HL-60 (cell line): ENCODE measurements around the gene MAPK8IP2.
"Not testable (repeated sequence)": the region's sequence is repeated elsewhere in the genome, so short reads cannot be mapped to it uniquely, and the experiment has no call there.

Experiments used
- DNase-seq, 2 experiments: peaks; one replicate each; pipeline ENCODE4 v3.0.0-alpha.2; 2010 to 2020; ENCODE audit warnings: low read depth in 1 of 2, low spot score in 1 of 2
- H3K27ac ChIP-seq: fragments of 250-450 bp; sonication (Bioruptor Pico); replicated peaks from 2 replicates; pipeline ENCODE4 v1.5.1; 2020; ENCODE audit warnings: mild to moderate bottlenecking, moderate library complexity
- H3K27me3 ChIP-seq: fragments of 250-450 bp; sonication (Bioruptor Pico); 2 replicates; pipeline ENCODE4 v1.5.1; 2021; ENCODE audit warnings: mild to moderate bottlenecking, moderate library complexity; ENCODE audit not compliant: insufficient read depth, poor library complexity, severe bottlenecking
- H3K4me3 ChIP-seq: replicated peaks from 2 replicates; pipeline ENCODE4 v1.5.1; 2011; ENCODE audit warnings: mild to moderate bottlenecking, control low read depth, low read length; ENCODE audit not compliant: insufficient read depth
- GABPA ChIP-seq: IDR thresholded peaks from 2 replicates; pipeline ENCODE4 v1.6.1; 2012; ENCODE audit warnings: low read depth
- POLR2AphosphoS5 ChIP-seq: IDR thresholded peaks from 2 replicates; pipeline ENCODE4 v1.6.1; 2012; ENCODE audit warnings: low read depth
- SPI1 ChIP-seq: IDR thresholded peaks from 2 replicates; pipeline ENCODE4 v1.6.1; 2012; ENCODE audit warnings: low read depth, mild to moderate bottlenecking, borderline replicate concordance
- TF ChIP-seq, protein P1 (sequence below): IDR thresholded peaks from 2 replicates; pipeline ENCODE4 v1.6.1; 2012; ENCODE audit warnings: low read depth; ENCODE audit not compliant: insufficient replicate concordance
- TF ChIP-seq, protein P2 (sequence below): IDR thresholded peaks from one replicate; pipeline ENCODE4 v1.5.1; 2011; ENCODE audit warnings: low read length, control low read depth, inconsistent platforms; ENCODE audit not compliant: insufficient read depth

Gene MAPK8IP2

GRCh38 chr22:50656122-50657070 is 55.8 kb downstream of the MAPK8IP2 start:
- no peak for DNase-seq
- TF ChIP-seq SPI1, result no peak
- no peak for TF ChIP-seq GABPA
- TF ChIP-seq, protein P1, sequence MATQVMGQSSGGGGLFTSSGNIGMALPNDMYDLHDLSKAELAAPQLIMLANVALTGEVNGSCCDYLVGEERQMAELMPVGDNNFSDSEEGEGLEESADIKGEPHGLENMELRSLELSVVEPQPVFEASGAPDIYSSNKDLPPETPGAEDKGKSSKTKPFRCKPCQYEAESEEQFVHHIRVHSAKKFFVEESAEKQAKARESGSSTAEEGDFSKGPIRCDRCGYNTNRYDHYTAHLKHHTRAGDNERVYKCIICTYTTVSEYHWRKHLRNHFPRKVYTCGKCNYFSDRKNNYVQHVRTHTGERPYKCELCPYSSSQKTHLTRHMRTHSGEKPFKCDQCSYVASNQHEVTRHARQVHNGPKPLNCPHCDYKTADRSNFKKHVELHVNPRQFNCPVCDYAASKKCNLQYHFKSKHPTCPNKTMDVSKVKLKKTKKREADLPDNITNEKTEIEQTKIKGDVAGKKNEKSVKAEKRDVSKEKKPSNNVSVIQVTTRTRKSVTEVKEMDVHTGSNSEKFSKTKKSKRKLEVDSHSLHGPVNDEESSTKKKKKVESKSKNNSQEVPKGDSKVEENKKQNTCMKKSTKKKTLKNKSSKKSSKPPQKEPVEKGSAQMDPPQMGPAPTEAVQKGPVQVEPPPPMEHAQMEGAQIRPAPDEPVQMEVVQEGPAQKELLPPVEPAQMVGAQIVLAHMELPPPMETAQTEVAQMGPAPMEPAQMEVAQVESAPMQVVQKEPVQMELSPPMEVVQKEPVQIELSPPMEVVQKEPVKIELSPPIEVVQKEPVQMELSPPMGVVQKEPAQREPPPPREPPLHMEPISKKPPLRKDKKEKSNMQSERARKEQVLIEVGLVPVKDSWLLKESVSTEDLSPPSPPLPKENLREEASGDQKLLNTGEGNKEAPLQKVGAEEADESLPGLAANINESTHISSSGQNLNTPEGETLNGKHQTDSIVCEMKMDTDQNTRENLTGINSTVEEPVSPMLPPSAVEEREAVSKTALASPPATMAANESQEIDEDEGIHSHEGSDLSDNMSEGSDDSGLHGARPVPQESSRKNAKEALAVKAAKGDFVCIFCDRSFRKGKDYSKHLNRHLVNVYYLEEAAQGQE, result no peak
- TF ChIP-seq, protein P2, sequence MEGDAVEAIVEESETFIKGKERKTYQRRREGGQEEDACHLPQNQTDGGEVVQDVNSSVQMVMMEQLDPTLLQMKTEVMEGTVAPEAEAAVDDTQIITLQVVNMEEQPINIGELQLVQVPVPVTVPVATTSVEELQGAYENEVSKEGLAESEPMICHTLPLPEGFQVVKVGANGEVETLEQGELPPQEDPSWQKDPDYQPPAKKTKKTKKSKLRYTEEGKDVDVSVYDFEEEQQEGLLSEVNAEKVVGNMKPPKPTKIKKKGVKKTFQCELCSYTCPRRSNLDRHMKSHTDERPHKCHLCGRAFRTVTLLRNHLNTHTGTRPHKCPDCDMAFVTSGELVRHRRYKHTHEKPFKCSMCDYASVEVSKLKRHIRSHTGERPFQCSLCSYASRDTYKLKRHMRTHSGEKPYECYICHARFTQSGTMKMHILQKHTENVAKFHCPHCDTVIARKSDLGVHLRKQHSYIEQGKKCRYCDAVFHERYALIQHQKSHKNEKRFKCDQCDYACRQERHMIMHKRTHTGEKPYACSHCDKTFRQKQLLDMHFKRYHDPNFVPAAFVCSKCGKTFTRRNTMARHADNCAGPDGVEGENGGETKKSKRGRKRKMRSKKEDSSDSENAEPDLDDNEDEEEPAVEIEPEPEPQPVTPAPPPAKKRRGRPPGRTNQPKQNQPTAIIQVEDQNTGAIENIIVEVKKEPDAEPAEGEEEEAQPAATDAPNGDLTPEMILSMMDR, result no peak
- no peak for TF ChIP-seq POLR2AphosphoS5

GRCh38 chr22:50657925-50658324 is 57.3 kb downstream of the MAPK8IP2 start:
- Histone ChIP-seq H3K4me3 (no peak overlapping the region), H3K27me3 (peaks cover 7% of the 10 kb centered on the region), H3K27ac (no peak overlapping the region)
- TF ChIP-seq GABPA, result no peak
- TF ChIP-seq SPI1, result no peak
- TF ChIP-seq, protein P2, result no peak
- no peak for TF ChIP-seq POLR2AphosphoS5
- TF ChIP-seq, protein P1, result no peak
- DNase-seq, result no peak

More at GRCh38 chr22:50656122-50657070, 55.8 kb downstream of the MAPK8IP2 start:
- Histone ChIP-seq H3K4me3 (no peak overlapping the region), H3K27ac (no peak overlapping the region), H3K27me3 (peaks cover 6% of the 10 kb centered on the region)

DNA sequence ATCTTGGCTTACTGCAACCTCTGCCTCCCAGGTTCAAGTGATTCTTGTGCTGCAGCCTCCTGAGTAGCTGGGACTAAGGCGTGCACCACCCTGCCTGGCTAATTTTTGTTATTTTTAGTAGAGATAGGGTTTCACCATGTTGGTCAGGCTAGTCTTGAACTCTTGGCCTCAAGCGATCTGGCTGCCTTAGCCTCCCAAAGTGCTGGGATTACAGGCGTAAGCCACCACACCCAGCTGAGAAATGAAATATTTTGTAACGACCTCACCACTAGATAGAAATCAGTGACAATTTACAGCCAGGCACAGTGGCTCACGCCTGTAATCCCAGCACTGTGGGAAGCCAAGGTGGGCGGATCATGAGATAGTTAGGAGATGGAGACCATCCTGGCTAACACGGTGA is 59.1 kb downstream of the MAPK8IP2 start:
- not testable (repeated sequence) for DNase-seq, H3K27ac ChIP-seq, H3K4me3 ChIP-seq, H3K27me3 ChIP-seq

- TF ChIP-seq SPI1, result no peak
- TF ChIP-seq, protein P2, result no peak
- TF ChIP-seq POLR2AphosphoS5, result no peak
- TF ChIP-seq, protein P1, result no peak
- TF ChIP-seq GABPA, result no peak
- peaks cover 8% of the 10 kb centered on the region for H3K27me3 ChIP-seq
- DNase-seq, result no peak
- no peak overlapping the region for H3K27ac ChIP-seq
- H3K4me3 ChIP-seq, result no peak overlapping the region
These were observed 59.7 kb downstream of the MAPK8IP2 start for GRCh38 chr22:50660306-50660705.
